Tibial nerve (tissue), 4 donors: Measurements from ENCODE around the gene FAM118A.

Experiments used
- CTCF ChIP-seq, 5 experiments: fragments of 200-600 bp in 3 of 5; fragments of 450-650 bp in 2 of 5; sonication (generic) in 3 of 5; IDR thresholded peaks; one replicate each; pipeline ENCODE4 v1.5.1; 2016 to 2019; ENCODE audit warnings: antibody characterized with exemption in 5 of 5, mild to moderate bottlenecking in 3 of 5, moderate library complexity in 2 of 5
- EP300 ChIP-seq, 2 donors: sonication (generic); formaldehyde crosslinking; IDR thresholded peaks; one replicate each; pipeline ENCODE4 v1.6.1; 2017; ENCODE audit warnings: antibody characterized with exemption in 2 of 2, mild to moderate bottlenecking in 1 of 2
- POLR2A ChIP-seq, 2 donors: fragments of 450-650 bp; IDR thresholded peaks; one replicate each; pipeline ENCODE4 v1.6.1; 2017; ENCODE audit warnings: antibody characterized with exemption in 2 of 2, mild to moderate bottlenecking in 2 of 2, moderate library complexity in 2 of 2

GRCh38 chr22:45329530-45329936 is 19.8 kb downstream of the FAM118A start:
- TF ChIP-seq CTCF (IDR thresholded peaks at IDR 0.05), result no peak
- TF ChIP-seq POLR2A (IDR thresholded peaks at IDR 0.05), result no peak
- no peak for TF ChIP-seq EP300 (IDR thresholded peaks at IDR 0.05)
